HG03520 (cell line): ENCODE data around the gene GFM2.
"Not testable (repeated sequence)": the region's sequence is repeated elsewhere in the genome, so short reads cannot be mapped to it uniquely, and the experiment has no call there.

Experiments
- ATAC-seq: cut with Tn5 transposase; IDR thresholded peaks from one replicate; pipeline ENCODE4 v1.9.1; 2021; ENCODE audit warnings: mild to moderate bottlenecking, moderate library complexity; ENCODE audit not compliant: unreplicated experiment

GFM2 gene

DNA sequence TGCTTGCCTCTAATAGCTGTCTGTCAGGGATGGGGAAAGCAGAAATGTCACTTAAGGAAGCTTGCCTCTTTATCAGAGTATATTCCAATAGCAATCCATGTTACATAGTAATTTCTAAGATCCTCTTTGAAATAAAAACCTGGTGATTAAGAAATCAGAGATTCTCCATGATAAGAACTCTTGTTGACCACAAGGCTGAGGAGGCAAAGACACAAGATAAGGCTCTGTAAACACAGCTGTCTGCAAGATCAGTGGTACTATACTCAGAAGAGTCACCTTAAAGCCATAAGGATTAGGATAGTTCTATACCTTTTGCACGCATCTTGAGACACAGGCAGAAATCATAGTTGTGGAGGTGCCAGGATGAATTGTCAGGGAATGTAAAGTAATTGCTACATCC is 41.6 kb downstream of the GFM2 start:
- ATAC-seq, result no peak

DNA sequence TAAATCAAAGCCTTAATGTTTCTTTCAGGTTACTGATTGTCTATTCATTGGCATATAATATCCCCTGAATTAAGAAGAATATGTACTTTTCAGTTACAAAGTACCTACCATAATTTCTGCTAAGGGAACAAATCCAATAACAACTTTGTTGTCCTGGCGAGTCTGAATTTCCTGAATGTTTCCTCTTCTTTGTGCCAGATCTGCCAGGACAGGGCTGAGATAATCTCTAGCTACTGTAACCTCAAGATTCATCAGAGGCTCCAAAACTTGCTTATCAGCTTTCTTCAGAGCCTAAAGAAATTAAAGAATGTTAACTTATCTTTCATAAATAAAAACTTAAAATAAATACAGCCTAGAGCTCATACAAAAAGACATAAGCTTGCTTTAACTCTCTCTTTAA is 44.6 kb downstream of the GFM2 start:
- no peak for ATAC-seq

GRCh38 chr5:74717596-74717995 is 49.3 kb downstream of the GFM2 start:
- ATAC-seq, result no peak

GRCh38 chr5:74693191-74693590 is 73.7 kb downstream of the GFM2 start:
- no peak for ATAC-seq

GRCh38 chr5:74686962-74687751 is 79.8 kb downstream of the GFM2 start:
- no peak for ATAC-seq

DNA sequence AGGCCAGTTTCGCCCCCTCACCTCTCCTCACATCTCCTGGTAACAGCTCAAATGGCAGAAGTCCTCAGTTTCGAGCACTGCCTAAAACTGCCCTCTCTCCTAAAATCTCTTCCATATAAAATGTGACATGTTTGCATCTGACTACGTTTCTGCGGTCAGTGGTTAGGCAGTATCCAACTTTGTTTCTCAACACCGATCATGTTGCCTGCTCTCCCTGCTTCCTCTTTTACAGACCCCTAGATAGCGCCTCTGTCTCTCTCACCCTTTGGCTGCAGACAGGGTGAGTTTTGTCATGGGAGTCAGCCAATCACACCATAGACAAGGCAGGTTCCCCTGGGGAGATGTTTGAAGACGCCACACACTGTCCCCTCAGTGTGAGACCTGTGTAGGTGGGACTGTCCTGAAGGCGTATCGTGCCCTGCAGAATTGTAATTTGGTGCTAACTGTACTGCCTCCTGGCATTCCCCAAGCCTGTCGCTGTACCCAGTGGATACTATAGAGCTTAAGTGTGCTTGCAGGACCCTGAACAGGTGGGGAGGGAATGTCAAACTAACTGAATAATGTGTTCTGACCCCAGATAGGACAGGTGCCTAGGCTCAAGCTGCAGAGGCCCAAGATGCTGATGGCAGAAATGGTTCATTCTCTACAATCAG is 80.8 kb downstream of the GFM2 start:
- ATAC-seq, result peak; percentile 58

DNA sequence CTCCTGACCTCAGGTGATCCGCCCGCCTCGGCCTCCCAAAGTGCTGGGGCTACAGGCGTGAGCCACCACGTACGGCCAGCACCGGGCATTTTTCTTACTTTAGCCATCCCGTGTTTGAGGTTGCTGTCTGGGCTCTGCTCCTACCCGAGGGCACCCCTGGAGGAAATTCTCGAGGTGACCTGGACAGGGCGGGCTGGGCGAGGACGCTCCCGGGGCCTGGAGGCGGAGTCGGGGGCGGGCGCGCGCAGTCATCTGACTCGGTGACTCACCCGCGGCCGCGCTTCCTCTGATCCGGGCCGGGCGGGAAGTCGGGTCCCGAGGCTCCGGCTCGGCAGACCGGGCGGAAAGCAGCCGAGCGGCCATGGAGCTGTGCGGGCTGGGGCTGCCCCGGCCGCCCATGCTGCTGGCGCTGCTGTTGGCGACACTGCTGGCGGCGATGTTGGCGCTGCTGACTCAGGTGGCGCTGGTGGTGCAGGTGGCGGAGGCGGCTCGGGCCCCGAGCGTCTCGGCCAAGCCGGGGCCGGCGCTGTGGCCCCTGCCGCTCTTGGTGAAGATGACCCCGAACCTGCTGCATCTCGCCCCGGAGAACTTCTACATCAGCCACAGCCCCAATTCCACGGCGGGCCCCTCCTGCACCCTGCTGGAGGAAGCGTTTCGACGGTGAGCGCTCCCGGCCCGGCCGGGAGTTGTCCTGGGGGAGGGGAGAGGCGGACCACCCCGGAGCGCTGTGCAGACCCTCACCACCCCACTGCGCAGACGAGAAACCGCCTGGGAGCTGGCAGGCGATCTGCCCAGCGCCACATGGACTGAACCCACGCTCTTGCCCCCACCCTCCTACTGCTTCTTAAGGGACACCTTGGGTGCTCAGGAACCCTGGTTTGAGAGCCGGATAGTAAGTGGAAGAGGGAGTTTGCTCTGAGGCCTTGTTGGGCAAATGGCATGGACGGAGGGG is 81.7 kb downstream of the GFM2 start, which contains the start of gene HEXB:
TSS of gene HEXB (plus strand) at position 334 of the 952 bp plus-strand sequence. CDS start at position 362, 28 bp downstream.
- peak; percentile 66 for ATAC-seq

GRCh38 chr5:74679966-74680365 is 87.0 kb downstream of the GFM2 start:
- ATAC-seq, result no peak

DNA sequence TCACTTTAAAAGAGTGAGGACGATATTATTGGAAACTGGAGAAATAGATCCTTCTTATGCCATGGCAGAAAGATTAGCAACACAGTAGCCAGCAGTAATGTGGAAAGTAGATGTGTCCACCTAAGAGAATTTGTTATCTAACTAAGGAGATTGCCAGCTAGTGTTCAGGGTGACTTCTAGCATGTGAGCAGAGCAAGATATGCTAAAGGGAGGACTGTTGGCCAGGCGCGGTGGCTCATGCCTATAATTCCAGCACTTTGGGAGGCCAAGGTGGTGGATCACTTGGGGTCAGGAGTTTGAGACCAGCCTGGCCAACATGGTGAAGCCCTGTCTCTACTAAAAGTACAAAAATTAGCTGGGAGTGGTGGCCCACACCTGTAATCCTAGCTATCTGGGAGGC is 87.6 kb downstream of the GFM2 start:
- ATAC-seq, result not testable (repeated sequence)

GRCh38 chr5:74678123-74678522 is 88.8 kb downstream of the GFM2 start:
- not testable (repeated sequence) for ATAC-seq

- ATAC-seq, result not testable (repeated sequence)
Observed at GRCh38 chr5:74676466-74676865, 90.5 kb downstream of the GFM2 start.

DNA sequence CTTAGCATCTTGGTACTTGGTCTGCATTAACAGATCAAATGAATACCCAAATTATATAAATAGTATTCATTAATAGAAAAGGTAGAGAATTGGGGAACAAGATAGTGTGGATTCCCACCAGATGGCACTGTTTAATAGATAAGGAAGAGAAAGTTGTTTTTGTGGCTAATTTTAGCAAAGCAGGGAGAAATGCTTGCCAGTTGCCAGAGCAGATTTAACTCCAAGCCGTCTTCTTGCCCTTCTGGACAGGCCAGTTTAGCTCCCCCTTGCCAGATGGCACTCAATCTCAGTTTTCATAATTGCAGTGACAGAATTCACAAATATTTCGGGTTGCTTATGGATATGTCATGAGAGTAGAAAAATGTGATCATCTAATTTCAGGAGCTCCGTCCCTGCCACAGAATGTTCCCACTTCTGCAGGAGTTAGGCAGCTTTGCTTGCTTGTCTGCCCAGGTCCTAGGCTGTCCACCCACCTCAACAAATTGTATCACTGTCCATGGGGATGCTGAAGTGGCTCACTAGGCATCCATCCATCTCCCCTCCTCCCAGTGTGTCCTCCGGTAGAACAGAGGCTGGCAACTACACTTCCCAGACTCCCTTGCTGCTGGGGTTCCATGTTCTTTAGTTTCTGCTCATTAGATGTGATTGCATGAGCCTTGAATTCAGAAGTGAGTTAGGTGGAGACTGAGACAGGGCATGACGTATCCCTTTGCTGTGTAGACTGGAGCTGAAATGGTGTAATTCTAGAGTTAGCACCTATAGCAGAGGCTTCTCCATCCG is 93.7 kb downstream of the GFM2 start:
- ATAC-seq, result no peak

- no peak for ATAC-seq
Observed at GRCh38 chr5:74672215-74672877, 94.6 kb downstream of the GFM2 start.
